AG10803 (cell line): ENCODE data around the gene JAML.

ENCODE experiments used
- DNase-seq: peaks from one replicate; pipeline ENCODE4 v3.0.0; 2010; ENCODE audit warnings: low read depth
- H3K4me3 ChIP-seq: 2 replicates; pipeline ENCODE4 v1.5.1; 2011; ENCODE audit warnings: mild to moderate bottlenecking, low read length, control low read depth
- CTCF ChIP-seq: conservative IDR thresholded peaks from 2 replicates; pipeline ENCODE4 v1.5.1; 2011; ENCODE audit warnings: mild to moderate bottlenecking, low read length, control low read depth, inconsistent platforms

Gene JAML

GRCh38 chr11:118263695-118264568, 39.1 kb upstream of the JAML start, which contains the start of gene MPZL2:
TSS of gene MPZL2 (minus strand) at chr11:118264297. CDS start at chr11:118264153, 144 bp downstream.
- no peak for DNase-seq
- no peak within 1 kb of the TSS for H3K4me3 ChIP-seq
- no peak for TF ChIP-seq CTCF

DNA sequence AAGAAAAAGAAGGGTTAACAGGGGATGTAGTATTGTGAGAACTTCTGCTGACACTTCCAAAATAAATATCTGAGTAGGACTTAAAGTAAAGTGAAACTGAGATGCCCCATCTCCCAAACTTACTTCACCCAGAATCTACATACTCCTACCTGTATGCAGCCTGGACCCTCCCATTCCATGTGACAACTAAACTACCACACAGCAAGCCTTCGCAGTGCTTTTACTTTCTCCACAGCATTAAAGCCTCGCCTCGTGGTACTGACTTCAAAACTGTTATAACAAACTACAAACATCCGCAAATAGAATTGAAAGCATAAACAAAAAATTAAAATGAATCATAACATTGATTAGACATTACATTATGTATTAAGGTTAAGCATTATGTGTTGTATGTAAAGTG, 38.3 kb upstream of the JAML start:
- no peak for TF ChIP-seq CTCF
- no peak overlapping the region for H3K4me3 ChIP-seq
- no peak for DNase-seq

- H3K4me3 ChIP-seq = no peak overlapping the region
- TF ChIP-seq CTCF = no peak
- no peak for DNase-seq
Measured at GRCh38 chr11:118260353-118260752, 35.5 kb upstream of the JAML start.

DNA sequence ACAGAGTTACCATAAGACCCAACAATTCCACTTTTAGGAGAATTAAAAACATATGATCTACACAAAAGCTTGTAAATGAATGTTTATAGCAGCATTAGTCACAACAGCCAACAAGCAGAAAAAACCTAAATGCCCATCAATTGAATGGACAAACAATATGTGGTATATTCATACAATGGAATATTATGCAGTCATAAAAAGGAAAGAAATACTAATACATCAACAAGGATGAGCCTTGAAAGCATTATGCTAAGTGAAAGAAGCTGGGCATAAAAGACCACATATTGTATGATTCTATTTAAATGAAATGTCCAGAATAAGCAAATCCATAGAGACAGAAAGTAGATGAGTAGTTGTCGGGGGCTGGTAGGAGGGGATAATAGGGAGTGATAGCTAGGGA, 34.3 kb upstream of the JAML start:
- H3K4me3 ChIP-seq = no peak overlapping the region
- no peak for DNase-seq
- TF ChIP-seq CTCF = no peak

DNA sequence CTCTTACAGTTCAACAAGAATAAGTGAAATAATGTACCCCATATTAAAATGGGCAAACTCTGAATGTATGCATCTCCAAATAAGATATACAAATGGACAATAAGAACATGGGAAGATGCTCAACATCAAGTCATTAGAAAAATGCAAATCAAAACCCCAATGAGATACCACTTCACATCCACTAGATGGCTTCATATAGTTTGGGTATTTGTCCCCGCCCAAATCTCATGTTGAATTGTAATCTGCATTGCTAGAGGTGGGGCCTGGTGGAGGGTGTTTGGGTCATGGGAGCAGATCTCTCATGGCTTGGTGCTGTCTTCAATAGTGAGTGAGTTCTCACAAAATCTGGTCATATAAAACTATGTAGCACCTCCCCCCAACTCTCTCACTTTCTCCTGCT, 33.6 kb upstream of the JAML start:
- peak; percentile 16; the same call in 1 of the 2 replicates for TF ChIP-seq CTCF
- DNase-seq = no peak
- H3K4me3 ChIP-seq = no peak overlapping the region

DNA sequence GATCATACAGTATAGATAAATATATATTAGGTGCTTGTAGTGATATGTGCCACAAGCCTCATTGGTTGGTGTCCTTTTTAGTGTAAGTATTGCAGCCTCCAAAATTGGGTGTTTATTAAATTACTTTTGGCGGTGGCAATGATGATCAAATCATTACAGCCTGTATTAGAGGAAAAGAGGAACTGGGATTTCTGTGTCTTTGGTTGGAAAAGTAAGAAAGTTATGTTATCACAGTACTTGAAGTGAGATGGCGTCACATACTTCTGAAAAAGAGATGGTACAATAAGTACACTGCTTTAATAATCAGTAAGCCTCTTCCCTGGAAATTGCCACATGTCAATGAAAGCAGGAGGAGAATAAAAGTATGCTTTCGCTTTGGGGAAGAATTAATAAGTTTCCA, 27.9 kb upstream of the JAML start:
- no peak overlapping the region for H3K4me3 ChIP-seq
- TF ChIP-seq CTCF = no peak

More for the DNA sequence above, 27.9 kb upstream of the JAML start:
- DNase-seq = no peak
